Inflammatory macrophage treated with lipopolysaccharide for 1 hour (primary cell): ENCODE results near the gene RAPH1.

Experiments
- DNase-seq, 2 donors: peaks; one replicate each; pipeline ENCODE4 v3.0.0-alpha.2; 2020 to 2022

The RAPH1 gene

GRCh38 chr2:203535078-203535783 lies at the start of gene RAPH1:
TSS of gene RAPH1 (minus strand) at chr2:203535301. CDS start at chr2:203495353, 39,948 bp downstream.
- DNase-seq, result peak; percentile 91 to 92

GRCh38 chr2:203584784-203585183 lies 49.7 kb upstream of the RAPH1 start:
- DNase-seq, result no peak

GRCh38 chr2:203583701-203584100 lies 48.6 kb upstream of the RAPH1 start:
- DNase-seq, result peak in 1 of 2 donors; percentile 21

- DNase-seq, result no peak
These were observed 48.1 kb upstream of the RAPH1 start for GRCh38 chr2:203583084-203583695.

GRCh38 chr2:203582468-203582867 lies 47.4 kb upstream of the RAPH1 start:
- no peak for DNase-seq

- DNase-seq, result no peak
These were observed 45.7 kb upstream of the RAPH1 start for GRCh38 chr2:203580844-203581243.

GRCh38 chr2:203579730-203580129 lies 44.6 kb upstream of the RAPH1 start:
- DNase-seq, result no peak

- peak in 1 of 2 donors; percentile 26 for DNase-seq
These were observed 43.9 kb upstream of the RAPH1 start for GRCh38 chr2:203578759-203579643.

GRCh38 chr2:203574824-203575223 lies 39.7 kb upstream of the RAPH1 start:
- DNase-seq, result no peak

GRCh38 chr2:203572316-203572715 lies 37.2 kb upstream of the RAPH1 start:
- DNase-seq, result no peak

GRCh38 chr2:203569677-203570316 lies 34.7 kb upstream of the RAPH1 start:
- DNase-seq, result no peak

GRCh38 chr2:203567691-203568090 lies 32.6 kb upstream of the RAPH1 start:
- DNase-seq, result no peak

GRCh38 chr2:203566161-203566560 lies 31.1 kb upstream of the RAPH1 start:
- DNase-seq, result no peak

GRCh38 chr2:203565076-203565475 lies 30.0 kb upstream of the RAPH1 start:
- peak; percentile 25 to 49 for DNase-seq

- no peak for DNase-seq
These were observed 27.2 kb upstream of the RAPH1 start for GRCh38 chr2:203562268-203562667.

GRCh38 chr2:203559641-203560040 lies 24.5 kb upstream of the RAPH1 start:
- DNase-seq, result peak; percentile 38 to 40

GRCh38 chr2:203553784-203554183 lies 18.7 kb upstream of the RAPH1 start:
- DNase-seq, result no peak

GRCh38 chr2:203551778-203552177 lies 16.7 kb upstream of the RAPH1 start:
- peak; percentile 47 to 60 for DNase-seq

GRCh38 chr2:203550266-203550665 lies 15.2 kb upstream of the RAPH1 start:
- DNase-seq, result peak in 1 of 2 donors; percentile 14

- no peak for DNase-seq
These were observed 14.3 kb upstream of the RAPH1 start for GRCh38 chr2:203549406-203549805.

- no peak for DNase-seq
These were observed 13.8 kb upstream of the RAPH1 start for GRCh38 chr2:203548887-203549286.

- DNase-seq, result no peak
These were observed 12.3 kb upstream of the RAPH1 start for GRCh38 chr2:203547356-203547755.

GRCh38 chr2:203544402-203544801 lies 9.3 kb upstream of the RAPH1 start:
- no peak for DNase-seq
